HG03342 (cell line): ENCODE measurements around the gene MROH8.

Experiments
- ATAC-seq: cut with Tn5 transposase; IDR thresholded peaks from one replicate; pipeline ENCODE4 v1.9.1; 2021; ENCODE audit warnings: mild to moderate bottlenecking, moderate library complexity; ENCODE audit not compliant: unreplicated experiment

MROH8 gene

GRCh38 chr20:37200376-37200775 lies 21.0 kb upstream of the MROH8 start:
- ATAC-seq: no peak

DNA sequence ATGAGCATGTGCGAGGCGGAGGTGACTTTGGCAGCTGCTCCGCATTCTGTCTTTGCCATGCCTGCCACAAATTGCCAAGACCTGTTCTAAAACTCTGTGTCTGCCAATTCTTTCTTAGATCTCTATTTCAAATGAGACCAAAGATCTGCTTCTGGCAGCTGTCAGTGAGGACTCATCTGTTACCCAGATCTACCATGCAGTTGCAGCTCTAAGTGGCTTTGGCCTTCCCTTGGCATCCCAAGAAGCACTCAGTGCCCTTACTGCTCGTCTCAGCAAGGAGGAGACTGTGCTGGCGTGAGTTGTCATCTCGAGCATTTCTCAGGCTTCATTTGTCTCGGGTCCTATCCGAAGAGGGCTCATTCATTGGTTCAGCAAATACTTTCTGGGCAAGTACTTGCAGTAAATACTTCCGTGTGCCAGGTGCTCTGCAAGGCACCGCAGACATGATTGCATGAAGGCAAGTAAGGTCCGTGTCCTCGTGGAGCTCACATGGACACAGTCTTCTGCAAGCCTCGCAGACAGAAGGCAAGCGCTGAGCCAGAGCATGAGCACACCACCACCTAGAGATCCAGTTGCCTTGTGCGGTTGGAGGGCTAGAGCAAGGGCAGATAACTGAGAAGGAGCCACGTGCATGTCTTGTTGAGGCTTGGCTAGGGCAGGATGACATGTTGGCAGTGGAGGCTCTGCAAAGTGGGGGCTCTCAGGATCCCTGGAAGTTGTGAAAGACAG lies 19.7 kb upstream of the MROH8 start:
- ATAC-seq: no peak

- no peak for ATAC-seq
These were observed 15.5 kb upstream of the MROH8 start for GRCh38 chr20:37194621-37195417.

GRCh38 chr20:37193821-37194220 lies 14.5 kb upstream of the MROH8 start:
- ATAC-seq: no peak

- no peak for ATAC-seq
These were observed 13.9 kb upstream of the MROH8 start for GRCh38 chr20:37193226-37193625.

GRCh38 chr20:37192137-37192854 lies 12.9 kb upstream of the MROH8 start:
- no peak for ATAC-seq

DNA sequence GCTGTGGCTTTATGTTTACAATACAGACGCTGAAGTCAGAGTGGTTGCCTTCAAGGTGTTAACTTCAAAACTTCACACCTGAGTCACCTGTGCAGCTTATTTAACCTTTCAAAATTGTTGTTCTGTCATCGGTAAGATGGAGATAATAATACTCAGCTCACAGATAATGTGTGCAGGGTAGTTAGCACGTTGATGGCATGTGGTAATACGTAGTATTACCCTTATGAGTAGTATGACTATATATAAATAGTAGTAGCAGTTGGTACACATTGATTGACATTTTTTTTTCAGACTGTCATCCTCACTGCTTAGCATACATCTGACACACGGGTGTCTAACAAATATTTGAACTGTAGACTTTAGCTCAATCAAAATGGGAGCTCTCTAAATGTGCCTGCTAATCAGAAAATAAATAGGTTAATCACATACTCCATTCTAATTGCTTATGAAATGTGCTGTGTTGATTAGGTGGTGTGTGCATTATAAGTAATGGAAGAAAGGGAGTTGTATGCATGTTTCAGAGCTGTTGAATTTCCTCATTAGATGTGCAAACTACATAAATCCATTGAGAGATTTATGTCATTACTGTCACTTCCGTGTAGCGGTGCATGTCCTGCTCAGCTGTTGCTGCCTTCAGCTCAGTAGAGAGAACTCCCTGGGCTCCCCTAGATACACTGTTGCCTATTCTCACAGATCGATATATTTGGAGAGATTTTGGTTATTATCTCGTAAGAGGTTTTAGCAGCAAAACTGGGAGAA lies 11.2 kb upstream of the MROH8 start:
- no peak for ATAC-seq

DNA sequence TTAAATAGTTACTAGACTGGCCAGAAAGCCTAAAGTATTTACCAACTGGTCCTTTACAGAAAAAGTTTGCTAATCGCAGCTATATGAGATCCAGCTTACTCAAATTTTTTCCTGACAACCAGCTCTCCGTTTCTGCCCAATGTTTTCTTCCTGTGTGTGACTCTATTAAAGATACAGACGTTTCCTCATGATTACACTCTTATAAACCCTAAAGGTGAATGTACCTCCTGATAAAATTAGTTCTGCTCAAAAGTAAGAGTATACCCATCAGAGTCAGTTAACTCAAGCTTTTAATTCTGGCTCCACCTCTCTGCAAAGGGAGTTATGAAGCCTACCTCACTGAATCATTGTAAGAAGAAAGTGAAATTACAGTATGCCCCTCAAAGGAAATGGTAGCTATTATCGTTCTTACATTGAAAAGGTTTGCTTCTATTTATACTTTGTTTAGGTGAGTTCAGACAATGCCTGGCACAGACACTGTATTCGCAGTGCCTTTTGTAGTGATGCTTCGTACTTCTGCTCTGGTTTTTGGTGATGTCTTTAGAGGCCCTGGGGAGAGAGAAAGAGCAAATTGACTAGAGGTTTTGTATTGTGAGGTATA lies 10.2 kb upstream of the MROH8 start:
- no peak for ATAC-seq

DNA sequence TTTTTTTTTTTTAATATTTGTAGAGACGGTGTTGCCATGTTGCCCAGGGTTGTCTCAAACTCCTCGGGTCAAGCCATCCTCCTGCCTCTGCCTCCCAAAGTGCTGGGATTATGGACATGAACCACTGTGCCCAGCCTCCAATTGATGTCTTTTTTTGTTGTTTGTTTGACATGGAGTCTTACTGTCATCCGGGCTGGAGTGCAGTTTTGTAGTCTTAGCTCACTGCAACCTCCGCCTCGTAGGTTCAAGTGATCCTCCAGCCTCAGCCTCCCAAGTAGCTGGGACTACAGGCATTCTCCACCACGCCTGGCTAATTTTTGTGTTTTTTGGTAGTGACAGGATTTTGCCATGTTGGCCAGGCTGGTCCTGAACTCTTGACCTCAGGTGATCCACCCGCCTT lies 9.4 kb upstream of the MROH8 start:
- ATAC-seq: no peak

DNA sequence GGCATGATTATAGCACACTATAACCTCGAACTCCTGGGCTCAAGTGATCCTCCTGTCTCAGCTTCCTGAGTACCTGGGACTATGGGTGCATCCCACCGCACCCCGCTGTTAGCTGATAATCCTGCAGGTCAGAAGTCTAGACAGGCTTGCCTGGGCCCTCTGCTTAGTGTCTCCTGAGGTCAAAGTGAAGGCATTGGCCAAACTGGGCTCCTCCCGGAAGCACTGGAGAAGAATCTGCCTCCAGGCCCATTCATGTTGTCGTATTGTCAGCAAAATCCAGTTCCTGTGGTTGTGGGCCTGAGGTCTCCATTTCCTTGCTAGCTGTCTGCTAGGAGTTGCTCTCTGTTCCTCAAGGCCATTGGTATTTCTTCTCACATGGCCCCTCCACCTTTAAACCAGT lies 6.3 kb upstream of the MROH8 start:
- no peak for ATAC-seq

DNA sequence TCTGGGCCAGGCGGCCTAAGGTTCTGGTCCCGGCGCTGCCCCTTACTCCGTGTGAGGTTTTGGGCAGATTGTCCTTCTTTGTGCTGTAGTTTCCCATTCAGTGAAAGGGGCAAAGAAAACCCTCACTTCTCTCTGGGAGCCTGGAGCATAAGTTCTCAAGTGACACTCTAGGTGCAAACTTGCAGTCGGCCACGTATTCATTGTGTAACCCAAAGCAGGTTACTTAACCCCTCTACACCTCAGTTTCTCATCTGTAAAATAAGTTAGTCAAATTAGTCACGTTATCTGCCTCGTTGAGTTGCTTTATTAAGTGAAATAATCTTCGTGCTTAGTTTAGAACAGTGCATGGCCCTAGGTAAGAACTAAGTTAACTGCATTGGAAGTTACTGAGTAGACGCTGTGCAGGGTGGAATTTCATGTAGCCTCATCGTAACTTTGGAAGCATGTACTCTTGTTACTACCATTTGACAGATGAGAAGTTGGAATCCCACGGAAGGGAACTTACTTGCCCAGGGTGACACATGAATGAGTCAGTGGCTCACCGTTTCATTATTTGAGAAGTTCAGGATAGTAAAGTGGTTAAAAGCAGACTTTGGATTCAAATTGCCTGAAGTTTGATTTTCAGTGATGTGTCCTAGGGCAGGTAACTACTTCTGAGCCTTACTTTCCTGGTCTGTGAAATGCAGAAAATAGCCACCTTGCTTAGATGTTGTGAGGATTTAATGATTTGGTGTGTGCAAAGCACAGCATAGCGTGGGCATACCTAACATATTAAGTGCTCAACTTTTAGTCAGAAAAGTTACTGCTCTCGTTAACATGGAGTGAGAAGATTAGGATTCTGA lies 556 bp upstream of the MROH8 start:
- no peak for ATAC-seq

GRCh38 chr20:37172836-37173235 lies 6.5 kb downstream of the MROH8 start:
- no peak for ATAC-seq

DNA sequence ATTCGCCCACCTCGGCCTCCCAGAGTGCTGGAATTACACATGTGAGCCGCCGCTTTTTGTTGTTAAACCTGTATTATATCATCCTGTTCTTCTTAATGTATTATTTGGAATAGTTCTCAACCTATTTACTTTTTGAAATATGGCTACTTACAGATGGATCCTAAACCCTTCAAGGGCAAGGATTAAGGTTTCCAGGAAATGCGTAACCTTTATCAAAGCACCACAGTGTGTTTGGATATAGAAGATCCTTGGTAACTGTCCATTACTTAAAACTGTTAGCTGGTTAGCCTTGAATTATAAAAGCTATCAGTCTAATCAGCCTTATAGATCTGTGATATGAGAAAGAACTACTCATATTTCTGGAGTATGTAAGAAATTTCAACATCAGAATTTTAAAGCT lies 12.5 kb downstream of the MROH8 start:
- no peak for ATAC-seq

DNA sequence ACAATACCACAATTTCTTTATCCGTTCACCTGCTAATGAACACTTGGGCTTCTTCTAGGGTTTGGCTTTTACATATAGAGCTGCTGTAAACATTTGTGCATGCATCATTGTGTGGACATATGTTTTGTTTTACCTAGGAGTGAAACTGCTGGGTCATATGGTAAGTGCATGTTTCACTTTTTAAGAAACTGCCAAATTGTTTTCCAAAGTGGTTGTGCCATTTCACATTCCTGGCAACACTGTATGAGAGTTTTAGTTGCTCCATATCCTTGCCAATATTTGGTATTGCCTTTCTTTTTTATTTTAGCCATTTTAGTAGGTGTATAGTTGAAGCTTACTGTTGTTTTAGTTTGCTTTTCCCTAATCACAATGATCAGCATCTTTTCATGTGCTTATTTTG lies 14.3 kb downstream of the MROH8 start:
- ATAC-seq: no peak

DNA sequence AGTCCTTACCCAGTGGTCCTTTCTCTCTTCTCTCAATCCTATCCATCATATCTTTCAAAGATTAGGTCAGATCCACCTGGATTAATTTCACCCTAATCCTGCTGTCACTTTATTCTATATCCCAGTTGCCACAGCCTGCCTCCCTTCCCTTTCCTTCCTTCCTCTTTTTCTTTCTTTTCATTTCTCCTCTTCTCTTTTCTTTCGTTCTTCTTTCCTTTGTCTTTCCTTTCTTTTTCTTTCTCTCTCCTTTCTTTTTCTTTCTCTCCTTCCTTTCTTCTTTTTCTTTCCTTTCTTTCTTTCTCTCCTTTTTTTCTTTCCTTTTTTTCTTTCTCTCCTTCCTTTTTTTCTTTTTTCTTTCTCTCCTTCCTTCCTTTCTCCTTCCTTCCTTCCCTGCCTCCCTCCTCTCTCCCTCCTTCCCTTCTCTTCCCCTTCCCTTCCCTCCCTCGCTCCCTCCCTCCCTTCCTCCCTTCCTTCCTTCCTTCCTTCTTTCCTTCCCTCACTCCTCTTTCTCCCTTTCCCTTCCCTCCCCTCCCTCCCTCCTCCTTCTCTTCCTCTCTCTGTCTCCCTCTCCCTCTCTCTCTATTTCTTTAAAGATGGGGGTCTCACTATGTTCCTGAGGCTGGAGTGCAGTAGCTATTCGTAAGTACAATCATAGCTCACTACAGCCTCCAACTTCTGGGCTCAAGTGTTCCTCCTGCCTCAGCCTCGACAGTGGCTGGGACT lies 15.4 kb downstream of the MROH8 start:
- no peak for ATAC-seq

DNA sequence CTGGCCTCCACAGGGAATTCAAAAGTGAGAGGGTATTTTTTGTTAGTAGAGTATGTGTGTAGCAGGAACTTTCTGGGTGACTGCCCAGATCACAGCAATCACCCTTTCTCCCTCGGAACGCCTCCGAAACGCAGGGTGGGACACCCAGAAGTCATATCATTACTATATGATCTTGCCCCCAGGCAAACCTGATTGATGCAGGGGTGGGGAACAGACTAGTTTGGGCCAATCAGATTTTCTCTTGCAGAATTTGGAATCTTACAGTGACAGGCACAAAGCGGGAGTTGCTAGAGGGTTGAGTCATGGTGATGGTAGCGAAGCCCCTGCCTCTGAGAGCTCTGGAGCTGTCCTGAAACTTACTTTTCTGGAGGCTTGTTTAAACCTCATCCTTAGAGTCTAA lies 16.7 kb downstream of the MROH8 start:
- ATAC-seq: no peak

- ATAC-seq: no peak
These were observed 17.4 kb downstream of the MROH8 start for GRCh38 chr20:37161830-37162549.

DNA sequence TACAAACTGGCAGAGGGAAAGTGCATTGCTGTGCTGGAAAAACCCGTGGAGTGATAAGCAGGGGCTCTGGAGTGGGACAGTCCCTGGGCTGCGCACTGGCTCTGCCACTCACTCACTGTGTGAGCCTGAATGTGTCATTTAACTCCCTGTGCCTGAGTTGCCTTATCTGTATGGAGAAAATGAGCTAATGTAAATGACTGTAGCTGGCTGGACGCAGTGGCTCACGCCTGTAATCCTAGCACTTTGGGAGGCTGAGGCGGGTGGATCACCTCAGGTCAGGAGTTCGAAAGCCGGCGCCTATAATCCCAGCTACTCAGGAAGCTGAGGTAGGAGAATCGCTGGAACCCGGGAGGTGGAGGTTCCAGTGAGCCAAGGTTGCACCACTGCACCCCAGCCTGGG lies 18.7 kb downstream of the MROH8 start:
- ATAC-seq: no peak

DNA sequence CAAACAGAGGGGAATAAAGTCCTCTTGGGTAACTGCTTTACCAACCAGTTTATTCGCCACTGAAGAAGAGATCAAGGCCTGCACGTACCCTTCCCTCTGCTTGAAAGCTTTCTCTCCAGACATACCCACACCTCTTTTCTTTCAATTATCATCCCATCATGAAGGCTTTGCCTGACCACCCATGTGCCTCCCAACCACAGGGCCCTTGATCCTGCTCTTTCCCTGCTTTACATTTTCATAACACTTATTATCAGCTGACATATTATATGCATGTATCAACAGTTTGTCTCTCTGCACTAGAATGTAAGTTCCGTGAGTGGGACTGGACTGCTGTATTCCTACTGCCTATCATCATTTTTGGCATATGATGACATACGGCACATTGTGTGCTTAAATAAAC lies 21.1 kb downstream of the MROH8 start:
- no peak for ATAC-seq
